HCT116 (cell line): ENCODE results near the gene SCTR. TPM values are rescaled to one million over a fixed set of nuclear protein-coding genes. Genes with fewer than 3 reads are reported as not detected.

Experiments used
- ATAC-seq: fragments of 200-7000 bp; cut with Tn5 transposase; 2 replicates; pipeline ENCODE4 v1.9.1; 2020; ENCODE audit warnings: mild to moderate bottlenecking, moderate library complexity
- BruUV-seq: library from RNA; stranded (reverse); fragments of 400-500 nt; replicated peaks from 2 replicates; lab custom pipeline; 2021; lab: Mats Ljungman, UMichigan
- CTCF ChIA-PET: fragments of 300-600 bp; sonication (Branson Sonifier 250); formaldehyde crosslinking; loops from one replicate; lab custom pipeline; 2021; ENCODE audit warnings: antibody characterized with exemption; lab: Charles Lee
- POLR2A ChIA-PET: fragments of 300-600, 350-600 bp; sonication (Branson Sonifier 250); formaldehyde crosslinking; loops from one replicate; lab custom pipeline; 2021; ENCODE audit warnings: antibody characterized with exemption; lab: Charles Lee
- RAD21 ChIA-PET, 2 experiments: fragments of 300-600 bp; sonication (Branson Sonifier 250); formaldehyde crosslinking; loops; one replicate each; lab custom pipeline; 2023; ENCODE audit warnings: low total read pairs in 2 of 2; ENCODE audit not compliant: uncharacterized antibody in 2 of 2, unreplicated experiment in 2 of 2, low non-redundant PET in 1 of 2; lab: Charles Lee
- DNase-seq: peaks from one replicate; pipeline ENCODE4 v3.0.0-alpha.2; 2010; ENCODE audit warnings: low read depth, low spot score
- H2AFZ ChIP-seq: fragments of 200-600 bp; shearing (Covaris generic), sonication (generic); 2 replicates; pipeline ENCODE4 v1.6.1; 2017; ENCODE audit warnings: low read depth, mixed run types, mixed read lengths, antibody characterized with exemption, low read length; ENCODE audit not compliant: poor library complexity, severe bottlenecking
- H3K27ac ChIP-seq: 2 replicates; pipeline ENCODE4 v1.5.1; 2012; ENCODE audit warnings: low read depth, low read length
- H3K27me3 ChIP-seq: fragments of 200-600 bp; sonication (generic); 2 replicates; pipeline ENCODE4 v1.6.1; 2016; ENCODE audit warnings: mixed run types, low read length, mixed read lengths; ENCODE audit not compliant: insufficient read depth
- H3K36me3 ChIP-seq, 2 experiments: fragments of 200-500 bp in 1 of 2; fragments of 200-600 bp in 1 of 2; sonication (Bioruptor generic) in 1 of 2; sonication (generic) in 1 of 2; 2 replicates each; pipeline versions ENCODE4 v1.5.1 to v1.6.1; 2014 to 2016; ENCODE audit warnings: low read length in 2 of 2, inconsistent platforms in 1 of 2, mixed read lengths in 1 of 2, mixed run types in 1 of 2; ENCODE audit not compliant: insufficient read depth in 2 of 2, control insufficient read depth in 1 of 2
- H3K4me1 ChIP-seq, 2 experiments: fragments of 200-600 bp in 1 of 2; sonication (generic) in 1 of 2; 2 replicates each; pipeline versions ENCODE4 v1.5.1 to v1.6.1; 2012 to 2017; ENCODE audit warnings: low read length in 2 of 2, inconsistent platforms in 1 of 2, mild to moderate bottlenecking in 1 of 2, mixed read lengths in 1 of 2, mixed run types in 1 of 2, moderate library complexity in 1 of 2; ENCODE audit not compliant: insufficient read depth in 2 of 2, control insufficient read depth in 1 of 2
- H3K4me2 ChIP-seq: fragments of 200-600 bp; sonication (generic); 2 replicates; pipeline ENCODE4 v1.6.1; 2017; ENCODE audit warnings: mixed run types, low read length, mixed read lengths
- H3K4me3 ChIP-seq, 2 experiments: fragments of 200-600 bp in 1 of 2; sonication (generic) in 1 of 2; replicated peaks in 1 of 2; 2 replicates each; pipeline ENCODE4 v1.5.1; 2011 to 2016; ENCODE audit warnings: low read length in 2 of 2, control low read depth in 1 of 2, low read depth in 1 of 2, mild to moderate bottlenecking in 1 of 2, mixed read lengths in 1 of 2, mixed run types in 1 of 2
- H3K79me2 ChIP-seq: fragments of 200-600 bp; sonication (generic); 2 replicates; pipeline ENCODE4 v1.6.1; 2017; ENCODE audit warnings: mild to moderate bottlenecking, mixed run types, low read length, moderate library complexity, mixed read lengths; ENCODE audit not compliant: insufficient read depth
- H3K9ac ChIP-seq: fragments of 200-600 bp; sonication (generic); 2 replicates; pipeline ENCODE4 v1.6.1; 2016; ENCODE audit warnings: low read length, mixed read lengths
- H3K9me2 ChIP-seq: fragments of 200-600 bp; sonication (generic), shearing (Covaris generic); 2 replicates; pipeline ENCODE4 v1.6.1; 2017; ENCODE audit warnings: mixed run types, mild to moderate bottlenecking, moderate library complexity; ENCODE audit not compliant: insufficient read depth
- H3K9me3 ChIP-seq, 2 experiments: fragments of 200-500 bp in 1 of 2; fragments of 200-600 bp in 1 of 2; sonication (Bioruptor generic) in 1 of 2; sonication (generic) in 1 of 2; 2 replicates each; pipeline ENCODE4 v1.6.1; 2014 to 2017; ENCODE audit warnings: low read length in 2 of 2, mixed read lengths in 2 of 2, inconsistent platforms in 1 of 2, low read depth in 1 of 2, mild to moderate bottlenecking in 1 of 2, mixed run types in 1 of 2, moderate library complexity in 1 of 2; ENCODE audit not compliant: control insufficient read depth in 1 of 2, insufficient read depth in 1 of 2
- H4K20me1 ChIP-seq: fragments of 200-600 bp; sonication (generic), shearing (Covaris generic); 2 replicates; pipeline ENCODE4 v1.6.1; 2017; ENCODE audit warnings: mixed run types, mild to moderate bottlenecking, moderate library complexity; ENCODE audit not compliant: insufficient read depth
- CBX3 ChIP-seq: IDR thresholded peaks from 2 replicates; pipeline ENCODE4 v1.6.1; 2012; ENCODE audit warnings: low read depth
- CEBPB ChIP-seq: IDR thresholded peaks from 2 replicates; pipeline ENCODE4 v1.6.1; 2012; ENCODE audit warnings: low read depth
- CTCF ChIP-seq, 3 experiments: fragments of 200-600 bp in 1 of 3; sonication (generic) in 1 of 3; IDR thresholded peaks in 2 of 3; conservative IDR thresholded peaks in 1 of 3; 2 replicates each; pipeline ENCODE4 v1.5.1; 2012 to 2017; ENCODE audit warnings: low read depth in 2 of 3, low read length in 2 of 3, antibody characterized with exemption in 1 of 3, borderline replicate concordance in 1 of 3, control low read depth in 1 of 3, mild to moderate bottlenecking in 1 of 3, mixed read lengths in 1 of 3, mixed run types in 1 of 3, moderate library complexity in 1 of 3; ENCODE audit not compliant: insufficient read depth in 1 of 3
- EGR1 ChIP-seq: IDR thresholded peaks from 2 replicates; pipeline ENCODE4 v1.6.1; 2012; ENCODE audit warnings: low read depth
- ELF1 ChIP-seq: IDR thresholded peaks from 2 replicates; pipeline ENCODE4 v1.6.1; 2012; ENCODE audit warnings: low read depth, borderline replicate concordance
- EZH2 ChIP-seq: fragments of 200-600 bp; sonication (generic); IDR thresholded peaks from 2 replicates; pipeline ENCODE4 v1.6.1; 2017; ENCODE audit warnings: antibody characterized with exemption, mixed run types
- EZH2phosphoT487 ChIP-seq: fragments of 200-600 bp; IDR thresholded peaks from 2 replicates; pipeline ENCODE4 v1.6.1; 2018; ENCODE audit warnings: antibody characterized with exemption, borderline replicate concordance
- FOSL1 ChIP-seq: IDR thresholded peaks from 2 replicates; pipeline ENCODE4 v1.6.1; 2012; ENCODE audit warnings: low read depth
- MAX ChIP-seq: IDR thresholded peaks from 2 replicates; pipeline ENCODE4 v1.6.1; 2012
- POLR2A ChIP-seq: IDR thresholded peaks from 2 replicates; pipeline ENCODE4 v1.7.0; 2011; ENCODE audit warnings: borderline replicate concordance; ENCODE audit not compliant: insufficient read depth, insufficient read length; ENCODE audit errors: extremely low read depth
- POLR2AphosphoS5 ChIP-seq: IDR thresholded peaks from 2 replicates; pipeline ENCODE4 v1.6.1; 2011; ENCODE audit warnings: mild to moderate bottlenecking, low read depth, low read length, moderate library complexity
- RAD21 ChIP-seq: IDR thresholded peaks from 2 replicates; pipeline ENCODE4 v1.6.1; 2012; ENCODE audit warnings: low read depth, mild to moderate bottlenecking
- SIN3A ChIP-seq: IDR thresholded peaks from 2 replicates; pipeline ENCODE4 v1.6.1; 2012; ENCODE audit warnings: low read depth
- SRF ChIP-seq: IDR thresholded peaks from 2 replicates; pipeline ENCODE4 v1.6.1; 2012; ENCODE audit warnings: low read depth
- TCF7L2 ChIP-seq: IDR thresholded peaks from 2 replicates; pipeline ENCODE4 v1.7.0; 2011; ENCODE audit warnings: borderline replicate concordance, inconsistent platforms; ENCODE audit not compliant: insufficient read depth, insufficient read length; ENCODE audit errors: extremely low read depth
- YY1 ChIP-seq: IDR thresholded peaks from 2 replicates; pipeline ENCODE4 v1.6.1; 2011; ENCODE audit warnings: low read length, low read depth, moderate library complexity, mild to moderate bottlenecking; ENCODE audit not compliant: insufficient replicate concordance; ENCODE audit errors: extremely low read depth
- ZNF274 ChIP-seq: fragments of 200-500 bp; sonication (Bioruptor generic); IDR thresholded peaks from 2 replicates; pipeline ENCODE4 v1.6.1; 2014; ENCODE audit warnings: mild to moderate bottlenecking, low read depth, low read length, inconsistent platforms
- intact Hi-C: fragments of 100-400 bp; cut with micrococcal nuclease; formaldehyde crosslinking; loops from 2 replicates; pipeline ENCODE4 v1.10.0; 2022
- total RNA-seq: library from RNA; stranded (reverse); gene quantifications from one replicate; pipeline ENCODE4 v1.2.1, GENCODE V29; 2021; ENCODE audit not compliant: unreplicated experiment
- TF ChIP-seq, protein P1 (sequence below): IDR thresholded peaks from 2 replicates; pipeline ENCODE4 v1.6.1; 2012; ENCODE audit warnings: low read depth
- TF ChIP-seq, protein P2 (sequence below): IDR thresholded peaks from 2 replicates; pipeline ENCODE4 v1.6.1; 2012
- TF ChIP-seq, protein P3 (sequence below): IDR thresholded peaks from 2 replicates; pipeline ENCODE4 v1.6.1; 2011; ENCODE audit warnings: mild to moderate bottlenecking, low read length, moderate library complexity; ENCODE audit not compliant: insufficient replicate concordance; ENCODE audit errors: extremely low read depth

Gene SCTR
- total RNA-seq, 1 experiment from 2014 or later = not detected

- no peak overlapping the region for H3K27ac ChIP-seq
- no peaks in the 10 kb centered on the region for H3K36me3 ChIP-seq
- TF ChIP-seq CBX3 = no peak
- TF ChIP-seq EZH2 = no peak
- no peak for TF ChIP-seq CTCF (IDR thresholded peaks at IDR 0.05 in 2 of 3, conservative IDR thresholded peaks at IDR 0.05 in 1 of 3; ENCODE audit: borderline replicate concordance in 1 of 3, insufficient read depth in 1 of 3, low read depth in 2 of 3, low read length in 2 of 3)
- TF ChIP-seq MAX = no peak
- TF ChIP-seq SIN3A = no peak
- no peak for TF ChIP-seq POLR2AphosphoS5
- TF ChIP-seq ELF1 = no peak
- TF ChIP-seq TCF7L2 = no peak
- TF ChIP-seq YY1 = no peak
- TF ChIP-seq FOSL1 = no peak
- no peak for TF ChIP-seq EZH2phosphoT487
- TF ChIP-seq, protein P1, sequence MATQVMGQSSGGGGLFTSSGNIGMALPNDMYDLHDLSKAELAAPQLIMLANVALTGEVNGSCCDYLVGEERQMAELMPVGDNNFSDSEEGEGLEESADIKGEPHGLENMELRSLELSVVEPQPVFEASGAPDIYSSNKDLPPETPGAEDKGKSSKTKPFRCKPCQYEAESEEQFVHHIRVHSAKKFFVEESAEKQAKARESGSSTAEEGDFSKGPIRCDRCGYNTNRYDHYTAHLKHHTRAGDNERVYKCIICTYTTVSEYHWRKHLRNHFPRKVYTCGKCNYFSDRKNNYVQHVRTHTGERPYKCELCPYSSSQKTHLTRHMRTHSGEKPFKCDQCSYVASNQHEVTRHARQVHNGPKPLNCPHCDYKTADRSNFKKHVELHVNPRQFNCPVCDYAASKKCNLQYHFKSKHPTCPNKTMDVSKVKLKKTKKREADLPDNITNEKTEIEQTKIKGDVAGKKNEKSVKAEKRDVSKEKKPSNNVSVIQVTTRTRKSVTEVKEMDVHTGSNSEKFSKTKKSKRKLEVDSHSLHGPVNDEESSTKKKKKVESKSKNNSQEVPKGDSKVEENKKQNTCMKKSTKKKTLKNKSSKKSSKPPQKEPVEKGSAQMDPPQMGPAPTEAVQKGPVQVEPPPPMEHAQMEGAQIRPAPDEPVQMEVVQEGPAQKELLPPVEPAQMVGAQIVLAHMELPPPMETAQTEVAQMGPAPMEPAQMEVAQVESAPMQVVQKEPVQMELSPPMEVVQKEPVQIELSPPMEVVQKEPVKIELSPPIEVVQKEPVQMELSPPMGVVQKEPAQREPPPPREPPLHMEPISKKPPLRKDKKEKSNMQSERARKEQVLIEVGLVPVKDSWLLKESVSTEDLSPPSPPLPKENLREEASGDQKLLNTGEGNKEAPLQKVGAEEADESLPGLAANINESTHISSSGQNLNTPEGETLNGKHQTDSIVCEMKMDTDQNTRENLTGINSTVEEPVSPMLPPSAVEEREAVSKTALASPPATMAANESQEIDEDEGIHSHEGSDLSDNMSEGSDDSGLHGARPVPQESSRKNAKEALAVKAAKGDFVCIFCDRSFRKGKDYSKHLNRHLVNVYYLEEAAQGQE = no peak
- TF ChIP-seq, protein P2, sequence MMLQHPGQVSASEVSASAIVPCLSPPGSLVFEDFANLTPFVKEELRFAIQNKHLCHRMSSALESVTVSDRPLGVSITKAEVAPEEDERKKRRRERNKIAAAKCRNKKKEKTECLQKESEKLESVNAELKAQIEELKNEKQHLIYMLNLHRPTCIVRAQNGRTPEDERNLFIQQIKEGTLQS = no peak
- TF ChIP-seq RAD21 = no peak
- TF ChIP-seq, protein P3, sequence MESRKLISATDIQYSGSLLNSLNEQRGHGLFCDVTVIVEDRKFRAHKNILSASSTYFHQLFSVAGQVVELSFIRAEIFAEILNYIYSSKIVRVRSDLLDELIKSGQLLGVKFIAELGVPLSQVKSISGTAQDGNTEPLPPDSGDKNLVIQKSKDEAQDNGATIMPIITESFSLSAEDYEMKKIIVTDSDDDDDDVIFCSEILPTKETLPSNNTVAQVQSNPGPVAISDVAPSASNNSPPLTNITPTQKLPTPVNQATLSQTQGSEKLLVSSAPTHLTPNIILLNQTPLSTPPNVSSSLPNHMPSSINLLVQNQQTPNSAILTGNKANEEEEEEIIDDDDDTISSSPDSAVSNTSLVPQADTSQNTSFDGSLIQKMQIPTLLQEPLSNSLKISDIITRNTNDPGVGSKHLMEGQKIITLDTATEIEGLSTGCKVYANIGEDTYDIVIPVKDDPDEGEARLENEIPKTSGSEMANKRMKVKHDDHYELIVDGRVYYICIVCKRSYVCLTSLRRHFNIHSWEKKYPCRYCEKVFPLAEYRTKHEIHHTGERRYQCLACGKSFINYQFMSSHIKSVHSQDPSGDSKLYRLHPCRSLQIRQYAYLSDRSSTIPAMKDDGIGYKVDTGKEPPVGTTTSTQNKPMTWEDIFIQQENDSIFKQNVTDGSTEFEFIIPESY = no peak
- no peak for TF ChIP-seq SRF
- TF ChIP-seq CEBPB = no peak
- no peak for TF ChIP-seq ZNF274
- no peak for TF ChIP-seq POLR2A
- TF ChIP-seq EGR1 = no peak
- no peaks in the 10 kb centered on the region for H3K9me2 ChIP-seq
- H3K4me3 ChIP-seq = no peak overlapping the region
- no peaks in the 10 kb centered on the region for H4K20me1 ChIP-seq
- intact Hi-C loops = no loop called here
- H2AFZ ChIP-seq = no peak overlapping the region
- H3K27me3 ChIP-seq = no peaks in the 10 kb centered on the region
- RAD21 ChIA-PET = no interaction called here
- no peaks in the 10 kb centered on the region for H3K9me3 ChIP-seq
- ATAC-seq (no peak), DNase-seq (no peak)
- no TSS peak for BruUV-seq
- H3K9ac ChIP-seq = no peak overlapping the region
- POLR2A ChIA-PET = interaction anchor here (0.8 kb wide), 1 partner anchor 32 kb away, joined by 3 read pairs; no protein-coding TSS in a partner anchor
- peaks cover 17 to 33% of the 10 kb centered on the region in 2 experiments; a peak in 3 of 4 replicates for H3K4me1 ChIP-seq
- no peak overlapping the region for H3K4me2 ChIP-seq
- CTCF ChIA-PET = no interaction called here
- H3K79me2 ChIP-seq = no peaks in the 10 kb centered on the region
Observed at GRCh38 chr2:119430023-119430498, 94.2 kb downstream of the SCTR start.
